ENCODE measurements around the gene LAT. TPM values are rescaled to one million over a fixed set of nuclear protein-coding genes. Genes with fewer than 3 reads are reported as not detected.
"Not testable (repeated sequence)": the region's sequence is repeated elsewhere in the genome, so short reads cannot be mapped to it uniquely, and the experiment has no call there.

The LAT gene
- 3.5 TPM for total RNA-seq

- DNase-seq (ENCODE audit: low spot score) (no peak), ATAC-seq (no peak)
These were observed at the start of gene LAT for GRCh38 chr16:28984619-28985135. Gene LAT, plus strand, starts transcription at chr16:28985052. Its CDS starts 366 bp downstream, at chr16:28985418.

DNA sequence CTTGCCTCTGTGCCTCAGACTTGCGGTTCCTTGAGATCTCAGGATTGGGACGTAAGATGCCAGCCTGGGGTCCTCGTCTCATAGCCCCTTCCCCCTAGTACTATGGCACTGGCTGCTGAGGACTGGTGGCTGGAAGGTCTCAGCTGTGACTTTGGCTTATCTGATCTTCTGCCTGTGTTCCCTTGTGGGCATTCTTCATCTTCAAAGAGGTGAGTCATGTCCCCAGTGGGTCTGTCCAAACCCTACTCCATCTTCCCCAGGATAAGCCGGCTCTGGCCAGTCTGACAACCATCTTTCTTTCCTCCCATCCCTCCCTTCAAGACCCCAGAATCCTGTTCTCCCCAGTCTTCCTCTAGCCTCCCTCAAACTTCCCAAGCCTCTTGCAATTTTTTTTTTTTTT lies 49.5 kb upstream of the LAT start:
- ATAC-seq: no peak
- DNase-seq (ENCODE audit: low spot score): no peak

DNA sequence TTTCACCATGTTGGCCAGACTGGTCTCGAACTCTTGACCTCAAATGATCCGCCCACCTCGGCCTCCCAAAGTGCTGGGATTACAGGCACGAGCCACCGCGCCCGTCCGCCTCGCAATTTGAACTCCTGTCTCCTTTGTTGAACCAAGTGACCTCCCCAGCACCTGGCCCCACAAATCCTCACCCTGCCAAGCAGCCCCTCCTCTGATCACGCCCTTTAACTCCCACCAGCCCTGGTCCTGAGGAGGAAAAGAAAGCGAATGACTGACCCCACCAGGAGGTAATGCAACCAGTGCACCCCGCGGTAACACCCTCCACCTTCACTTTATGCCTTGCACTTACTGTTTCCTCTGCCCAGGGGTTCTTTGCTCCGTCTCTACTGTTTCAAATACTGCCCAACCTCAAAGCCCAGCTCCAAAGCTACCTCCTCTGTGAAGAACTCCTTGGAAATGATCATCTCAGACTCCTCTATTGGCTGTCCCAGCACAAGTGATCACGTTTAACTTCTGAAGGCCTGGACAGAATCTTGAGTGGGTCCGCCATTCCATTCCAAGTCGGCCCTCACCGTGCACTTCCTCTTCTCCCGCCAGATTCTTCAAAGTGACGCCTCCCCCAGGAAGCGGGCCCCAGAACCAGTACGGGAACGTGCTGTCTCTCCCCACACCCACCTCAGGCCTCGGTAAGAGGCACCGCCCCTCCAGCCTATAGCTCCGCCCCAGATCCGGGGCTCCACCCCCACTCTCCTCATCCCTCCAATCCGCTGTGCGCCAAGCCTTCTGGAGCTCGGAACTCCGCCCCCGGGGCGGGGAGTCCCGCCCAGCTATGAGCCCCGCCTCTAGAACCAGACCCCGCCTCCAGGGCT lies 48.7 kb upstream of the LAT start:
- DNase-seq (ENCODE audit: low spot score) (peak; percentile 72), ATAC-seq (peak; percentile 97)

DNA sequence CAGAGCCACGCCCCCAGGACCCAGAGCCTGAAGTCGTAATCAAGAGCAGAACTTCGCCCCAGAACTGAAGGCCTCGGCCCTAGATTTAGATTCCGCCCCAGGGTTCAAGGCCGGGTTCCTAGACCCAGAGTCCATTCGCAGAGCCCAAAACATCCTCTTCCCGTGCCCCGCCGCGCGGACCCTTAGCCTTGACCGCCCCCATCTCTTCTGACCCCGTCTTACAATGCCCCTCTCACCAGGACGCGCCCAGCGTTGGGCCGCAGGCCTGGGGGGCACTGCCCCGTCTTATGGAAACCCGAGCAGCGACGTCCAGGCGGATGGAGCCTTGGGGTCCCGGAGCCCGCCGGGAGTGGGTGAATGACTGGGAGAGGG lies 48.1 kb upstream of the LAT start:
- DNase-seq (ENCODE audit: low spot score) (no peak), ATAC-seq (no peak)

DNA sequence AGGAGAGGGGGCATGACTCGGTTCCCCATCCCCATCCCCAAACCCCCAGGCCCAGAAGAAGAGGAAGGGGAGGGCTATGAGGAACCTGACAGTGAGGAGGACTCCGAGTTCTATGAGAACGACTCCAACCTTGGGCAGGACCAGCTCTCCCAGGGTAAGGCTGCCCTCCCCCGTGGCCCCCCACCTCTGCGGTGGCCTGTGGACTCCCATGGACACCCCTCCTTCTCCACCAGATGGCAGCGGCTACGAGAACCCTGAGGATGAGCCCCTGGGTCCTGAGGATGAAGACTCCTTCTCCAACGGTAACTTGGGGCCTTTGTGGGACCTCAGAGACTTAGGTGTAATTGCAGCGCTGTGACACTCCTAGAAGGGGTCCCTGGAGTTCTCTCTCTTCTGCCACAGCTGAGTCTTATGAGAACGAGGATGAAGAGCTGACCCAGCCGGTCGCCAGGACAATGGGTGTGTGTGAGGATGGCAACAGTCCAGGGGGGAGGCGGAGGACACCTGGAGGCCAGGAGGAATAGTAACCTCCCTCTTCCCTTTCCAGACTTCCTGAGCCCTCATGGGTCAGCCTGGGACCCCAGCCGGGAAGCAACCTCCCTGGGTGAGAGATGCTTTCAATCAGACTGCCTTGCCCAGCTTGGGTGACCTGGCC lies 47.5 kb upstream of the LAT start:
- no peak for ATAC-seq
- DNase-seq (ENCODE audit: low spot score): no peak

- DNase-seq (ENCODE audit: low spot score) (no peak), ATAC-seq (no peak)
These were observed 46.1 kb upstream of the LAT start for GRCh38 chr16:28938721-28939120.

DNA sequence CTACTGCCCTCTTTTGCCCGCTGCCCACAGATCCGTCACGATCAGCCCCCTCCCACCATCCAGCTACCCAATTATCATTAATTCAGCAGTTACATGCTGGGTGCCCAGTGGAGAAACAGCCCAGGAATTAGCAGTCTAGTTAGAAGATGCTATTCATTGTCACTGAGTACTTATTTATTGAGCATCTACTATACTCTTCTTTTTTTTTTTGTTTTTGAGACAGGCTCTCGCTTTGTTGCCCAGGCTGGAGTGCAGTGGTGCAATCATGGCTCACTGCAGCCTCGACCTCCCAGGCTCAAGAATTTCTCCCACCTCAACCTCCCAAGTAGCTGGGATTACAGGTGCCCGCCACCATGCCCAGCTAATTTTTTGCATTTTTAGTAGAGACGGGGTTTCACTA lies 45.0 kb upstream of the LAT start:
- ATAC-seq; DNase-seq (ENCODE audit: low spot score): not testable (repeated sequence)

DNA sequence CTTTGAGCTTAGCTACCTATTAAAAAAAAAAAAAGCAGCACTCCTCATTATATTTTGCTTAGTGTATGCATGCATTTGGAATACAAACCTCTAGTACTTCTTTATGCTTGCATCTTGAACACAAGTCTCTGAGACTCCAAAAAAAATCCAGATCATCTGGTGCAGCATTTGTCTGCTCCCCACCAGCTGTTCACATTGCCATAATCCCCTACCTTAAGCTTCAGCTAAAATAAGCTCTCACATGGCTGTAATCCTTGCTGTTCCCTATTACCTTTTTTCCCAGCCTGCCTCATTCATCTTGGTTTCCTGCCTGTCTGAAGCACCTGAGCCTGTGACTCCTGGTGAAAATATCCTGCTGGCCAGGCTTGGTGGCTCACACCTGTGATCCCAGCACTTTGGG lies 41.6 kb upstream of the LAT start:
- DNase-seq (ENCODE audit: low spot score): no peak
- ATAC-seq: no peak

DNA sequence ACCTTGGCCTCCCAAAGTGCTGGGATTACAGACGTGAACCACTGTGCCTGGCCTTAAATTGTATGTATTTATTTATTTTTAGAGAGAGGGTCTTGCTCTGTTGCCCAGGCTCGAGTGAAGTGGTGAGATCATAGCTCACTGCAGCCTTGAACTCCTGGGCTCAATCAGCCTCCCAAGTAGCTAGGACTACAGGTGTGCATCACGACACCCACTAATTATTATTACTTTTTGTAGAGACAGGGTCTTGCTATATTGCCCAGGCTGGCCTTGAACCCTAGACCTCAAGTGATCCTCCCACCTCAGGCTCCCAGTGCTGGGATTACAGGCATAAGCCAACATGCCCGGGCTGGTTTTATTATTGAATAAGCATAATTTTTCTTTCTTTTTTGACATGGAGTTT lies 38.2 kb upstream of the LAT start:
- DNase-seq (ENCODE audit: low spot score) (no peak), ATAC-seq (no peak)

- ATAC-seq: peak; percentile 95
- DNase-seq (ENCODE audit: low spot score): peak; percentile 100
These were observed 34.0 kb upstream of the LAT start, which contains the start of gene NFATC2IP for GRCh38 chr16:28950648-28951409. Gene NFATC2IP, plus strand, starts transcription at chr16:28950937. Its CDS starts 75 bp downstream, at chr16:28951012.

GRCh38 chr16:28951410-28951943 lies 33.4 kb upstream of the LAT start:
- ATAC-seq (no peak), DNase-seq (ENCODE audit: low spot score) (no peak)

DNA sequence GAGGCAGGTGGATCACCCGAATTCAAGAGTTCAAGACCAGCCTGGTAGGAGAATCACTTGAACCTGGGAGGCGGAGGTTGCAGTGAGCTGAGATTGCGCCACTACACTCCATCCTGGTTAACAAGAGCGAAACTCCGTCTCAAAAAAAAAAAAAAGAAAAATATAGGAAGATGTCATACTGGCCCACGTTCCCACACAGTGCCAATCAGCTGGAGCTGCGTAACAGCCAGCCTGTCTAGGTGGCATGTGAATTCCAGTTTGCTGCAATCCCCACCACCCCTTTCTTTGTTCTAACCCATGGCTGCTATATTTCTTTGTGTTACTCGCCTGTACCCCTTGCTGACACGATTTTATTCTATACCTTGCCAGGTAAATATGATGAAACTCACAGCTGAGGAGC lies 26.6 kb upstream of the LAT start:
- no peak for ATAC-seq

DNA sequence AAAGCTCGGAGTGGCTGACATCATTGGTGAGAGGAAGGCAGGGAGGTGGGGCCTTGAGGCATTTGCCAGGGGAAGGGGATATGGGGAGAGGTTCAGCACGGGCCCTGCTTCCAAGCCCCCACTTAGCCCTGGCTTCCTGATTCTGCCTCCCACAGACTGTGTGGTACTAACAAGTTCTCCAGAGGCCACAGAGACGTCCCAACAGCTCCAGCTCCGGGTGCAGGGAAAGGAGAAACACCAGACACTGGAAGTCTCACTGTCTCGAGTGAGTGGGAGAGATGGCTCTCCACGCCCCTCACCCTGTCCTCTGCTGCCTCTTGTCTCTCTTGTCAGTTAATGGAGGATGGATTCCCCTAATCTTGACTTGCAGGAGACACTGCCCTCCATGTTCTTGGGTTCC lies 26.0 kb upstream of the LAT start:
- DNase-seq (ENCODE audit: low spot score): no peak
- ATAC-seq: no peak

More for the DNA sequence above, 26.6 kb upstream of the LAT start:
- DNase-seq (ENCODE audit: low spot score): no peak

GRCh38 chr16:28964072-28964471 lies 20.8 kb upstream of the LAT start:
- ATAC-seq: no peak
- no peak for DNase-seq (ENCODE audit: low spot score)

DNA sequence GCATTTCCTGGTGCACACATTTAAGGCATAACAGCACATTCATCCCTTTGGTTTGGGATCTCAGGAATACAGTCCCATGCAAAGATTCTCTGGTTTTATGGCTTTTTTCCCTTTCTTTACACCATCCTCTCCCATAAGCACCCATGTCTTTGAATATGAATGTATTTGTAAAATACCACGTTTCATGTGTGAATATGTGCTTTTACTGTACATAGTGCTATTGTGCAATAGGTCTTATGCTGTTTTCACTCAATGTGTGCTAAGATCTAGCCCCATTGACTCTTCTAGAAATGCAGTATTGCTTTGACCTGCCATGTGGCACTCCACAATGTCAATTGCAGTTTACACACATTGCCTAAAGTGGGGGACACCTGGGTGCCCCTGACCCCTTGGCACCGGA lies 20.4 kb upstream of the LAT start:
- no peak for ATAC-seq
- no peak for DNase-seq (ENCODE audit: low spot score)

GRCh38 chr16:28967156-28967555 lies 17.7 kb upstream of the LAT start:
- ATAC-seq (no peak), DNase-seq (ENCODE audit: low spot score) (no peak)

GRCh38 chr16:28969696-28970095 lies 15.2 kb upstream of the LAT start:
- DNase-seq (ENCODE audit: low spot score); ATAC-seq: not testable (repeated sequence)

DNA sequence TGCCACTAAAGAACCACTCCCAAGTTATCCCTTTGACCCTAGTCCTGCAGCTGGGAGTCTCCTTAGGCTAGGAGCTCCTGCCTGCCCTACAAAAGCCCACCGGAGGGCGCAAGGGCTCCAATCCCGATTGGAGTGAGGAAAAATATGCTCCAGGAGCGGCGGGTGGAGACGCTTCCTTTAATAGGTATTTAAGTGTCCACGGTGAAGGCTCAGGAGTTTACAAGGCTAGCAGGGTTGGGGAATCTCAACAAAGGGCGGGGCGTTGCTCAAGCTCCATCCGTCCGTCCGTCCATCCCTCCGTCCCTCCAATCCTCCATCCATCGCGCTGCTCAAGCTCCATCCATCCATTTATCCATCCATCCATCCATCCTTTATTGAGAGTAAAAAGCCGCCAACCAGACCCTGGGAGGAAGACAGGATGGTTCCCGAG lies 10.8 kb upstream of the LAT start:
- DNase-seq (ENCODE audit: low spot score) (peak; percentile 53), ATAC-seq (peak; percentile 56)

- DNase-seq (ENCODE audit: low spot score) (peak; percentile 99), ATAC-seq (peak; percentile 94)
These were observed 10.3 kb upstream of the LAT start, which contains the start of gene SPNS1 for GRCh38 chr16:28974437-28975157. Gene SPNS1, plus strand, starts transcription at chr16:28974778. Its CDS starts 374 bp downstream, at chr16:28975152.

- ATAC-seq: peak; percentile 8
These were observed 9.7 kb upstream of the LAT start for GRCh38 chr16:28975158-28975599.

More at GRCh38 chr16:28975158-28975599, 9.7 kb upstream of the LAT start:
- DNase-seq (ENCODE audit: low spot score): no peak

Measured in left lobe of liver (tissue), 2 donors.